Mesendoderm (in vitro differentiated cells): ENCODE results near the gene TMED6. TPM values are rescaled to one million over a fixed set of nuclear protein-coding genes. Genes with fewer than 3 reads are reported as not detected.
A peak's percentile ranks its signal among the peaks of the same experiment; 100 is the strongest.

Experiments
- DNase-seq: peaks from one replicate; pipeline ENCODE4 v3.0.0; 2013
- H2AK5ac ChIP-seq: 2 replicates; pipeline ENCODE4 v1.6.1; 2013; ENCODE audit warnings: low read length, inconsistent platforms
- H2BK120ac ChIP-seq: 2 replicates; pipeline ENCODE4 v1.6.1; 2013; ENCODE audit warnings: low read depth, mild to moderate bottlenecking, low read length, moderate library complexity, mixed read lengths
- H2BK15ac ChIP-seq: replicated peaks from 2 replicates; pipeline ENCODE4 v1.6.1; 2013; ENCODE audit warnings: low read depth, mild to moderate bottlenecking, moderate library complexity
- H2BK5ac ChIP-seq: 2 replicates; pipeline ENCODE4 v1.6.1; 2013; ENCODE audit warnings: low read length, inconsistent platforms
- H3K18ac ChIP-seq: 2 replicates; pipeline ENCODE4 v1.6.1; 2013; ENCODE audit warnings: mild to moderate bottlenecking, low read length, mixed read lengths
- H3K23ac ChIP-seq: one replicate; pipeline ENCODE4 v1.6.1; 2013; ENCODE audit warnings: low read length
- H3K27ac ChIP-seq: 2 replicates; pipeline ENCODE4 v1.5.1; 2013; ENCODE audit warnings: low read depth, mild to moderate bottlenecking, inconsistent platforms, low read length, moderate library complexity
- H3K27me3 ChIP-seq: 2 replicates; pipeline ENCODE4 v1.6.1; 2013; ENCODE audit warnings: low read length, control low read depth, mild to moderate bottlenecking, inconsistent platforms; ENCODE audit not compliant: insufficient read depth, poor library complexity
- H3K36me3 ChIP-seq: 2 replicates; pipeline ENCODE4 v1.6.1; 2013; ENCODE audit warnings: low read length, inconsistent platforms; ENCODE audit not compliant: control insufficient read depth, insufficient read depth
- H3K4ac ChIP-seq: one replicate; pipeline ENCODE4 v1.6.1; 2013; ENCODE audit warnings: low read depth, mild to moderate bottlenecking, low read length, moderate library complexity
- H3K4me1 ChIP-seq: 2 replicates; pipeline ENCODE4 v1.6.1; 2013; ENCODE audit warnings: low read depth, low read length, inconsistent platforms; ENCODE audit not compliant: control insufficient read depth
- H3K4me2 ChIP-seq: 2 replicates; pipeline ENCODE4 v1.6.1; 2013; ENCODE audit warnings: low read length
- H3K4me3 ChIP-seq: 2 replicates; pipeline ENCODE4 v1.5.1; 2013; ENCODE audit warnings: mild to moderate bottlenecking, low read length
- H3K56ac ChIP-seq: one replicate; pipeline ENCODE4 v1.6.1; 2013; ENCODE audit warnings: low read length
- H3K79me1 ChIP-seq: 2 replicates; pipeline ENCODE4 v1.6.1; 2013; ENCODE audit warnings: low read length, inconsistent platforms
- H3K79me2 ChIP-seq: 2 replicates; pipeline ENCODE4 v1.6.1; 2013; ENCODE audit warnings: mild to moderate bottlenecking, low read length; ENCODE audit not compliant: control insufficient read depth, insufficient read depth
- H3K9ac ChIP-seq: 2 replicates; pipeline ENCODE4 v1.6.1; 2013; ENCODE audit warnings: low read length, inconsistent platforms
- H4K5ac ChIP-seq: one replicate; pipeline ENCODE4 v1.6.1; 2013; ENCODE audit warnings: low read length
- H4K8ac ChIP-seq: one replicate; pipeline ENCODE4 v1.6.1; 2013; ENCODE audit warnings: low read depth, mild to moderate bottlenecking, control low read depth, low read length, moderate library complexity
- WGBS: extraction: QIAGEN DNeasy Blood & Tissue Kit; methylation state at CpG from one replicate; pipeline ENCODE4 v1.1.7; 2013; ENCODE audit warnings: low lambda C conversion rate, missing lambda C conversion rate; ENCODE audit not compliant: insufficient coverage; ENCODE audit errors: extremely low coverage; 5-methylcytosine and 5-hydroxymethylcytosine counted together
- polyA plus RNA-seq, 2 experiments: library from polyadenylated mRNA; stranded (reverse); fragments of 200-250 nt; gene quantifications; one replicate each; pipeline ENCODE4 v1.2.3, GENCODE V29; 2013

Gene TMED6
- 0.06 TPM for polyA plus RNA-seq (2013, experiment 1 of 2)
- polyA plus RNA-seq (2013, experiment 2 of 2), result 0.17 TPM

DNA sequence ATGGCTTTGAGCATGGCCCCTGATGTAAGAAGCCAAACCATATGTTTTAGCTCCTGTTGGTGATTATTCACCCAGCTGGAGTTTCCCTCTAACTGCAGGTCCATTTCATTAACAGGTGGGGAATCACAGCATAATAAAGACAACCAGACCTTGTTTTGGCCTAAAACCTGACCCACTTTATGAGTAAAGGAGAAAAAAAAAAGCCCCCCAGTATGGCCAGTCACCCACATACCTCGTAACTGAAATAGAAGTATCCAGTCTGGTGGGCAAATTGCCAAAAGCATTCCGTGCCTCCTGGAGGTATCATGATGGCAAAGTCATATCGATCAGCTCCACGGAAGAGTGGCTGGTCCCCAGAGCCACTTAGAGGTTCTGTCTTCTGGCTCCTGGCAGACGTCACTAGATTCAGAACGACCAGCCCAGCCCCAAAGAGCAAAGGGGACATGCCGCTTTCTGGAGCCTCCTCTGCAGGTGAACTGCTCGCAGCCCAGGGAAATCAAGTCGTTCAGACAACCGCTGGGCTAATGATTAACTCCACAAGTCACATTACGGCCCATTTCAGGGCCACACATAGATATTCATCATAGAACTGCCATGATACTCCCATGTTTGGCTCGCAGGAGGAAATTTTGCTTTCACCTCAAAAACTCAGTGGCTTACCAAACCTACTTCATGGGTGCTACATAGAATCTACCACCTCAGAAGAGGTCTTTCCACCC, at the start of gene TMED6:
TSS of gene TMED6 (minus strand) at position 478 of the 719 bp plus-strand sequence. CDS start at position 445, 33 bp downstream.
- H3K4ac ChIP-seq, result no peak within 1 kb of the TSS
- no peak within 1 kb of the TSS for H4K5ac ChIP-seq
- H3K36me3 ChIP-seq, result peaks cover 3% of the 10 kb centered on the region
- H2AK5ac ChIP-seq, result no peak within 1 kb of the TSS
- no peaks in the 10 kb centered on the region for H3K27me3 ChIP-seq
- no peak within 1 kb of the TSS for H2BK15ac ChIP-seq
- no peak within 1 kb of the TSS for H3K18ac ChIP-seq
- H2BK5ac ChIP-seq, result no peak within 1 kb of the TSS
- H3K23ac ChIP-seq, result no peak within 1 kb of the TSS
- no peak within 1 kb of the TSS for H3K4me3 ChIP-seq
- H3K4me2 ChIP-seq, result no peak within 1 kb of the TSS
- no peak within 1 kb of the TSS for H4K8ac ChIP-seq
- no peaks in the 10 kb centered on the region for H3K4me1 ChIP-seq
- DNase-seq, result no peak
- H3K79me1 ChIP-seq, result no peaks in the 10 kb centered on the region
- no CpG with 5 or more reads among the region's 12 CpGs for WGBS
- H2BK120ac ChIP-seq, result no peak within 1 kb of the TSS
- no peak within 1 kb of the TSS for H3K9ac ChIP-seq
- H3K27ac ChIP-seq, result no peak within 1 kb of the TSS
- no peak within 1 kb of the TSS for H3K56ac ChIP-seq
- no peaks in the 10 kb centered on the region for H3K79me2 ChIP-seq

DNA sequence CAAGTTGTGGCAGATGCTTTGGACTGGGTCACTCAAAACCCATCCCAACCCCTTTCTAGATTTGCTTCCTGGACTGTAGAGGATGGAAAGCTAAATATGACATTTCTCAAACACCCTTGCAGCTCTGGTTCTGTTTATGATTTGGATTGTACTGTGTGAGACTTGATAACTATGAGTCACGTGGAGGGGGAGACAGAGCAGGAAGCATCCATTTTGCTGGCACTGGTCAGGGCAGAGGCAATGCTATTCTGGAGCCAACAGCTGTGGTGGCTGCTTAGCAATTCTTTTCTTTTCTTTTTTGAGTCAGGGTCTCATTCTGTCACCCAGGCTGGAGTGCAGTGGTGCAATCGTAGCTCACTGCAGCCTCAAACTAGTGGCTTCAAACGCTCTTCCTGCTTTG, 47.8 kb upstream of the TMED6 start:
- Histone ChIP-seq H3K79me1 (no peaks in the 10 kb centered on the region), H4K8ac (no peak overlapping the region), H3K9ac (no peak overlapping the region), H3K4me2 (no peak overlapping the region), H2BK5ac (no peak overlapping the region), H3K18ac (no peak overlapping the region), H3K4me1 (peaks cover under 1% of the 10 kb centered on the region), H4K5ac (no peak overlapping the region), H3K23ac (no peak overlapping the region), H3K79me2 (no peaks in the 10 kb centered on the region), H3K27ac (no peak overlapping the region), H3K4me3 (no peak overlapping the region), H2AK5ac (no peak overlapping the region), H3K36me3 (no peaks in the 10 kb centered on the region), H3K27me3 (no peaks in the 10 kb centered on the region), H2BK15ac (no peak overlapping the region), H2BK120ac (no peak overlapping the region), H3K4ac (no peak overlapping the region), H3K56ac (no peak overlapping the region)
- DNase-seq, result no peak
- WGBS, result no CpG with 5 or more reads among the region's 3 CpGs

- Histone ChIP-seq H3K18ac (no peak overlapping the region), H3K4me3 (no peak overlapping the region), H3K27me3 (no peaks in the 10 kb centered on the region), H3K79me2 (no peaks in the 10 kb centered on the region), H3K4ac (no peak overlapping the region), H3K79me1 (no peaks in the 10 kb centered on the region), H3K27ac (no peak overlapping the region), H2BK120ac (no peak overlapping the region), H2BK5ac (no peak overlapping the region), H3K9ac (no peak overlapping the region), H3K56ac (peak overlapping the region; percentile 11), H4K8ac (no peak overlapping the region), H3K4me1 (no peaks in the 10 kb centered on the region), H3K36me3 (no peaks in the 10 kb centered on the region), H2AK5ac (no peak overlapping the region), H4K5ac (no peak overlapping the region), H3K23ac (peak overlapping the region; percentile 57), H3K4me2 (no peak overlapping the region), H2BK15ac (no peak overlapping the region)
- WGBS, result no CpG with 5 or more reads among the region's 6 CpGs
- DNase-seq, result peak; percentile 92
These were observed 46.4 kb upstream of the TMED6 start for GRCh38 chr16:69397821-69398521.

- Histone ChIP-seq H4K8ac (peak overlapping the region; percentile 65), H3K56ac (peak overlapping the region; percentile 56), H2BK5ac (no peak overlapping the region), H3K9ac (no peak overlapping the region), H3K4me3 (no peak overlapping the region), H3K4me1 (no peaks in the 10 kb centered on the region), H3K36me3 (no peaks in the 10 kb centered on the region), H3K27ac (no peak overlapping the region), H3K79me1 (no peaks in the 10 kb centered on the region), H2BK120ac (peak overlapping the region; percentile 45), H4K5ac (no peak overlapping the region), H2BK15ac (peak overlapping the region; percentile 74), H3K27me3 (no peaks in the 10 kb centered on the region), H3K79me2 (no peaks in the 10 kb centered on the region), H3K18ac (no peak overlapping the region), H3K23ac (no peak overlapping the region), H3K4me2 (no peak overlapping the region), H3K4ac (peak overlapping the region; percentile 16), H2AK5ac (no peak overlapping the region)
- DNase-seq, result peak; percentile 81
- no CpG with 5 or more reads among the region's 13 CpGs for WGBS
These were observed 44.8 kb upstream of the TMED6 start for GRCh38 chr16:69396187-69397061.

GRCh38 chr16:69395859-69396186, 44.2 kb upstream of the TMED6 start:
- Histone ChIP-seq H2AK5ac (no peak overlapping the region), H3K36me3 (no peaks in the 10 kb centered on the region), H3K4me1 (no peaks in the 10 kb centered on the region), H3K4me2 (no peak overlapping the region), H3K27ac (no peak overlapping the region), H3K27me3 (no peaks in the 10 kb centered on the region), H3K4me3 (no peak overlapping the region), H3K23ac (no peak overlapping the region), H2BK15ac (no peak overlapping the region), H2BK120ac (no peak overlapping the region), H3K4ac (no peak overlapping the region), H3K9ac (no peak overlapping the region), H3K79me2 (no peaks in the 10 kb centered on the region), H3K56ac (no peak overlapping the region), H4K5ac (no peak overlapping the region), H3K18ac (no peak overlapping the region), H3K79me1 (no peaks in the 10 kb centered on the region), H4K8ac (no peak overlapping the region), H2BK5ac (no peak overlapping the region)
- no peak for DNase-seq
